ENCODE measurements around the gene TRPM4.
"Not testable (repeated sequence)": the region's sequence is repeated elsewhere in the genome, so short reads cannot be mapped to it uniquely, and the experiment has no call there.

The TRPM4 gene

GRCh38 chr19:49157445-49158224, at the start of gene TRPM4:
TSS of gene TRPM4 (plus strand) at chr19:49157792. CDS start at chr19:49157867, 75 bp downstream.
- no peak for DNase-seq

DNA sequence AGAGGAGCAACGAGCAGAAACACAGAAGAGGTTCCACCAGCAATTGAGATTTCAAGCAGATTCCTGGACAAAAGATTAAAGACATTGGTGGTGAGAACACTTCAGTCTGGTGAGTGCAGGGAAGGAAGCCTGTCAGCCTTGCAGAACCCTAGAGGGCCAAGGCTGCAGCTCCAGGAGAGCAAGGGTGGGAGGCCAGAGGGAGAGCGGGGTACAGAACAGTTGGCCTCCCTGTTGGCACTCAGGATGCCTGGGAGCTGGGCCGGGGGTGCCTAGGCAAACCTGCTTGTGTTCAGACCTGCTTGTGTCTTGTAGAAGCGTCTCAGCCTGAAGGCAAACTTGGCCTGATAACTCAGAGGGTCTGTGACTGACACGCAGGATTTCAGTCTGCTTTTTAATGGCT, 48.5 kb upstream of the TRPM4 start:
- no peak for DNase-seq

DNA sequence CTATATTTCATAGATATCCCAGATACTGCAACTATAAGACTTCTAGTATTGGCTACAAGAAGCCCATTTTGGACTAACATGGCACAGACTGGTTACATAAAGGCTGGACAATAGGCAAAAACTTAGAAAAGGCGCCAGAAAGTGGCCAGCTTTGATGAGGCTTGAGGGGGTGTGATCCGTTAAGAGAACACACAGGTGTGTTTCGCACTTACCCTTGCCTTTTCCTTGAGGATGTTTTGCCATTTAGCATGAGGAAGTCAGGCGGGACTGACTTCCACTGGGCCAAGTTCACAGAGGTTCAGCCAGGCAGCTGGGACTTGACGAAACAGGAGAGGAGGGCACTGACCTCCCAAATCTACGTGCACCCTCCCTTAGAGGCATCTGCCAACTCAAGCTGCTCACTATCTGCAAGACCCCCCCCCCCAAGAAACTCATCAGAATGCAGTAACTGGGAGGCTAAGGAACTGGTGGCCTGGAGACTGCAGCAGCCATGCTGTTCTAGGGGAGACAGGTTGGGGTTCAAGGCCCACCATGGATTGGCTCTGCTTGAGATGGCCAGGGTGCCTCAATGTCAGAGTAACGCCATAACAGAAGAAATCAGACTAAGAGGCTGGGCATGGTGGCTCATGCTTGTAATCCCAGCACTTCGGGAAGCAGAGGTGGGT, 47.9 kb upstream of the TRPM4 start:
- DNase-seq: no peak

DNA sequence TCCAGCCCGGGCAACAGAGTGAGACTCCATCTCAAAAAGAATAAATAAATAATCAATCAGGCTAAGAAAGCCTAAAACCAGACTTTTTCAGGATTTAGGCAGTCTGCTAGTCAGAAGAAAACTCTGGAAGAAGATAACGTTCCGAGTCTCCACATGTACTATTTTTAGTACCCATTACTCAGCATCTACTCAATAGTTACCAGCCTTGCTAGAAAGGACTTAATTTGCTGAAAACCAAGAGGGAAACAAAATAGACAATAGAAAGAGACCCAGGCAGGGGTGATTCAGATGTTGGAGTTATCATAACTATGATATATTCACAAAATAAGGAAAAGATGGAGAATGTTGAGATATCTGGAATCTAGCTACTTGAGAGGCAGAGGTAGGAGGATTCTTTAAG, 47.0 kb upstream of the TRPM4 start:
- no peak for DNase-seq

DNA sequence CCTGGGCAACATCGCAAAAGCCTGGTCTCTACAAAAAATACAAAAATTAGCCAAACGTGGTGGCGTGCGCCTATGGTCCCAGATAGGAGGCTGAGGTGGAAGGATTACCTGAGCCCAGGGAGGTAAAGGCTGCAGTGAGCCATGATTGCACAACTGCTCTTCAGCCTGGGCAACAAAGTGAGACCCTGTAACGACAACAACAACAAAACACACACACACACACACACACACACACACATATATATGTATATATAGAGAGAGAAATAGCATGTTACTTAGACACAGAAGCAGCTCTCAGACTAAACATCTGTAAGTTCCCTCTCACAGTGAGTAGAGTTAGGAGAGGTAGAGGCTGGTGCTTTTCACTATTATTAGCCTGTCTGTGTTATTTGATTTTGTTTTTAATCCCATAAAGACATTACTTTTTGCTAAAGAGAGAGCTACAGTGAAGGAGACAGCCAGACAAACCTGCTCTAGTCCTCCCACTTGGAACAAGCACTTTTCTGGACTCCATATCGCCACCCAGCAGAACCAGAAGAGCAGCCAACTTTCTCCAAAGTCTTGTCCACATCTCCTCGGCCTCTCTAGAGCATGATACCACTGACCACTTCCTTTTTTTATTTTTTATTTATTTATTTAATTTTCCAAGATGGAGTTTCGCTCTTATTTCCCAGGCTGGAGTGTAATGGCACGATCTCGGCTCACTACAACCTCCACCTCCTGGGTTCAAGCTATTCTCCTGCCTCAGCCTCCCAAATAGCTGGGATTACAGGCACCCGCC, 46.2 kb upstream of the TRPM4 start:
- DNase-seq: no peak

DNA sequence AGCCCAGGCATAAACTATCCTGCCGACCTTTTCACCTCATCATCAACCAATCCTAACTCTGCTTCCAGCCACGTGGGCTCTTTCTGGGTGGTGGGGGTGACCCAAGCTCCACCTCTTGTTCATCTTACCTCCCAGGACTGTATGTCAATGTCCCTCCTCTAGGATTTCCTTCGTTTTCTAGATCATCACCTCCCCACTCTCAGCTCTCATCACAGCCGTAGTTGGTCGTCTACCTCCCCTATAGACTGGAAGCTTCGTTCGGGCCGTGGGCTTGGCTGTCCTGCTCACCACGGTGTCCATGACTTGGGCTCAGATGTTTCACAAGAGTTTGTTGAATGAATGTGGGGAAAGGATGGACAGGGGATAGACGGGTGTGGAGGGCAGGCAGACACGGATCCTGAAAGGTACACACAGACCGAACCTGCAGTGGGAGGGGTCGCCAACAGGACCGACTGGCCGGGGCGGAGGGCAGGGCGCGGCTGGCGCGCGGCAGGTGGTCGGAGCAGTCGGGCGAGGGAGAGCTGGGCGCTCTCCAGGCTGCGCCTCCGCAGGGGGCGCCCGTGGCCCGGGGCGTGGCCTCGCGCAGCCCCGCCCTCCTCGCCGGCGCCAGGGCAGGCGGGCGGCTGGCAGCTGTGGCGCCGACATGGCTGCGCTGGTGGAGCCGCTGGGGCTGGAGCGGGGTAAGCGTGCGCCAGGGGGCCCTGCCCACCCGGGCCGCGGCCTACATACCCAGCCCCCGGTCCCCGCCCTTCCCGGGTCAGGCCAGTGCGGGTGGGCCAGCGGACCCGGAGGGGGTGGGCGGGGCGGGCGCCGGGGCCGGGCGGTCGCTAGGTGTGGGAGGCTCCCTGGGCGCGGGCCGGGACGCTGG, 43.6 kb upstream of the TRPM4 start, which contains the start of gene LIN7B:
LIN7B (plus strand) TSS at position 609 of the 868 bp plus-strand sequence; CDS start at position 644, 35 bp downstream.
- DNase-seq: peak in 3 of 4 experiments; percentile 50 to 74 (median 57)

- DNase-seq: peak in 2 of 4 experiments; percentile 11 to 49
Observed at GRCh38 chr19:49114630-49115363, 42.8 kb upstream of the TRPM4 start.

DNA sequence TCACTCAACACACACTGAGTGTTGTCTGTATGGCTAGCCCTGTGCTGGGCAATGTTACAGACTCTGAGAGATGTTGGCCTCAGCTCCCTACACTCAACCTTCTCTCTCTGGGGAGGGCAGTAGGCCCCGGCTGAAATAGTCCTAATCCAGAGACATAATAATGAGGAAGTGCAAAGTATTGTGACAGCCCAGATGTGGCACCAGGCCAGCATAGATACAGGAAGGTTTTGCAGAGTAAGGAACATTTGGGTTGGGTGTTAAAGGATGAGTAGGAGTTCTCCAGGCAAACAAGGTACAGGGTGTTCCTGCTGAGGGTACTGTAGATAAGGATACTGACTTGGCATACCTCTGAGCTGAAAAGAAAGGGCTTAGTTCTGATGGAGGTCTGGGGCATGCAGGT, 41.0 kb upstream of the TRPM4 start:
- no peak for DNase-seq

GRCh38 chr19:49117677-49118564, 39.7 kb upstream of the TRPM4 start:
- no peak for DNase-seq

GRCh38 chr19:49118565-49119410, 38.8 kb upstream of the TRPM4 start, which contains the start of gene C19orf73:
TSS of gene C19orf73 (minus strand) at chr19:49119143. CDS start at chr19:49119022, 121 bp downstream.
- DNase-seq: peak; percentile 88 to 95 (median 90)

DNA sequence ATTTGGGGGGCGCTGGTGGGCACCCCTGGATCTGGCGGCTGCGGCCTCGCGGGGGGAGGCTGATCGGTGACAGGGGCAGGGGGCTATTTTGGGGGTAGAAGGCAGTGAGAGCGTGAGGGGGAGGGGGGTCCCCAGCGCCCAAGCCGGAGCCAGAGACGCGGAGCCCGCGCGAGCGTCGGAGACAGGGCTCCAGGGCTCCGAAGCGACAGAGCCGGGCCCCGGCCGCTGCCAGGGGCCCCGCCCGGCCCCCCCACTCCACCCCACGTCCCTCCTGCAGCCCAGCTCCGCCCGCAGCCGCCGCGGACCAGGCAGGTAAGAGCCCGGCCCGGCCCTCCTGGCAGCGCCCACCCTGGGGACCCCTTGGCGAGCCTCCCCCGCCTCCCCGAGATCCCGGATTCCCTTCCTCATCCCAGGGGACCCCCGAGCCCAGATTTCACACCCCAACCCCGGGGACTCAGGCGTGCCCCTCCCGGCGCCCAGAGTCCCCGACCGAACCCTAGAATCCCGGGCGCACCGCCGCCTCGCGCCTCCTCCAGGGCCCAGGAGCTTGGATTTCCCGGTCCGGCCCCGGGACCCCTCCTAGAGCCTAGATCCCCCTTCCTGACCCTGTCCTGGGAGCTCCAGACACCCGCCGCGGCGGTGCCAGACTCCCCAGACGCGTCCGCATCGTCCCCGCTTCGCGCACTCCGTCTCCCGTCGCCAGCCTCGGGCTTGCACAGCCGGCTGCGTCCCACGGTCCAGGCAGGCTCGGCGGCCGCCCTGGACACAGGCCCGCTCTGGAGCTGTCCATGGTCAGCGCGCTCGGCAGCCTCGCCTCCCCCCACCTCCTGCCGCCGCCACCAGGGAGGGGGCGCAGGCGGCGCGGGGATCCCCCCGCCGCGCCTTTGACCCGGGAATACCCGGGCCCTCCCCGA, 37.9 kb upstream of the TRPM4 start, which contains the start of gene PPFIA3:
PPFIA3 (plus strand) TSS at position 134 of the 914 bp plus-strand sequence. CDS start 8,330 bp downstream, outside the sequence.
- no peak for DNase-seq

GRCh38 chr19:49120325-49120683, 37.3 kb upstream of the TRPM4 start:
- no peak for DNase-seq

DNA sequence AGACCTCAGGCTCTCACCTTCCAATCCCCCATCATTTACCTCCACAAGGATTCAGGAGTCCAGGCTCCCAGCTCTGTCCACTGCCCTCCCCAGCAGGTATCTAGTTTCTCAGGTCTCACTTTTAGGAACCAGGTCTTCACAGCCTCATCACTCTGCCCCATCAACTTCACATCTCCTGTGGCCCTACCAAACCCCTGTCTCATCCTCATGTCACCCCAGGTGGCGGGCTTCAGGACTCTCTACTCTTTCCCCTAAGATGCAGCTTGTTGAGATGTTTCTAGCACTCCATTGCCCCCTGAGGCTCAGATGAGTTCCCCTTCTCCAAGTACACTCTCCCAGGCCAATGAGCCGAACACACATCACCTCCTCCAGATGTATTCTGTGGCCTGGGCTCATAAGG, 36.7 kb upstream of the TRPM4 start:
- no peak for DNase-seq

GRCh38 chr19:49121841-49122240, 35.8 kb upstream of the TRPM4 start:
- not testable (repeated sequence) for DNase-seq

DNA sequence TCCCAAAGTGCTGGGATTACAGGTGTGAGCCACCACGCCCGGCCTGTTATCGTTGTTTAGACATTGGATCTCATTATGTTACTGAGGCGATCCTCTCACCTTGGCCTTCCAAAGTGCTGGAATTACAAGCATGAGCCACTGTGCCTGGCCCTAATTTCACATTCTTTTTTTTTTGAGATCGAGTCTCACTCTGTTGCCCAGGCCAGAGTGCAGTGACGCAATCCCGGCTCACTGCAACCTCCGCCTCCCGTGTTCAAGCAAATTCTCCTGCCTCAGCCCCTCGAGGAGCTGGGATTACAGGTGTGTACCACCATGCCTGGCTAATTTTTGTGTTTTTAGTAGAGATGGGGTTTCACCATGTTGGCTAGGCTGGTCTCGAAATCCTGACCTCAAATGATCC, 34.3 kb upstream of the TRPM4 start:
- DNase-seq: not testable (repeated sequence)

DNA sequence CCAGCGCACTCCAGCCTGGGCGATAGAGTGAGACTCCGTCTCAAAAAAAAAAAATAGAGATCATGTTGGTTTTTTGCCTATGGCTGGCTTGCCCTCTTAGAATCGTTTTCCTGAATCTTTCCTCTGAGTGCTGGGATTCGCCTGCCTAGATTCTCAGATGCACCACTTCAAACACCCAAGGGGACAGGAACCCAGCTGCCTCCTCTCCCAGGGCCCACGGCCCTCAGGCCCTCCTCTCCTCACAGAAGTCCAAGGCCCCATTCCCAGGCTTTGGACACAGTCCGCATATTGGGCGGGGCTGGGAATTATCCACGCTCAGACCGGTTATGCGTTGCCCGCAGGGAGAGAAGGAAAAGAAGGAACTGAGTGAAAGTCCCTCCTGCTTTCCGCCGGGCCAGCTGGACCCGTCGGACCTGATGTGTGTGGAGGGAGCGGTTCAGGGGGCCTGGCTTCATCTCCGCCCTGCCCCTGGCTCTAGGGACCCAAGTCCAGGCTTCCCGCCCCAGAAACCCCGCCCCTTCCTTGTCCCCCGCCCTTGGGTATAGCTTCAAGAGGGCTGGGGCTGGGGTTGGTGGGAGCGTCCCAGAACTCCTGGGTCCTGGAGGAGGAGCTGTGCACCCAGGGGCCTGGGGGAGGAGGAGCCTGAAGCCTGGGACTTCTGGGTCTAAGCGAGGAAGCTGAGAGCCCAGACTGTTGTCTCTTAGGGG, 32.4 kb upstream of the TRPM4 start:
- no peak for DNase-seq

DNA sequence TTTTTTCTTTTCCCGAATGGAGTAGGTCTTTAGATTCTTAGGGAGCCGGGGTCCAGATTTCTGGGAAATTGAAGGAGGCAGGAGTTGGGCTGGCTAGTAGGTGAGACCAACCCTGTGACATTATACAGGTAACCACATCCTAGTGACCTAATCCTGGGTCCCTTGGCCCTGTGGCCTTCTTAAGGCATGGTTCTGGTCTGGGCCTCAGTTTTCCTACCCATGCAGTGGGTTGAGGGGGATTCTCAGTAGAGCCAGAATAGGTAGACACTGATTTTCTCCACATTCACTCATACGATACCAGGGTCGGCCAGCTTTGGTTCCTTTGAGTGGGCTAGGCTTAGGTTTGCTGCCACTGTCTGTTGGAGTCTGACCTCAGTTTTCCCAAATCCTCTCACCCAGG, 31.0 kb upstream of the TRPM4 start:
- no peak for DNase-seq

GRCh38 chr19:49127225-49127624, 30.4 kb upstream of the TRPM4 start:
- DNase-seq: not testable (repeated sequence)
